ENCODE data around the gene ARPC5L.
A peak's percentile ranks its signal among the peaks of the same experiment; 100 is the strongest.
"Not testable (repeated sequence)": the region's sequence is repeated elsewhere in the genome, so short reads cannot be mapped to it uniquely, and the experiment has no call there.

ARPC5L gene

GRCh38 chr9:124861342-124862229 is at the start of gene ARPC5L, which contains the start of gene RPL35:
Gene ARPC5L (plus strand): TSS chr9:124862130. CDS start chr9:124869291, 7,161 bp downstream.
Gene RPL35 (minus strand): TSS chr9:124861957. CDS start chr9:124861912, 45 bp downstream.
- DNase-seq (ENCODE audit: low read depth in 2 of 2) = peak; percentile 93

GRCh38 chr9:124812441-124812876 is 49.5 kb upstream of the ARPC5L start:
- DNase-seq (ENCODE audit: low read depth in 2 of 2) = no peak

- DNase-seq (ENCODE audit: low read depth in 2 of 2) = no peak
Measured at GRCh38 chr9:124813041-124813440, 48.9 kb upstream of the ARPC5L start.

- DNase-seq (ENCODE audit: low read depth in 2 of 2) = no peak
Measured at GRCh38 chr9:124813501-124814163, 48.3 kb upstream of the ARPC5L start.

- no peak for DNase-seq (ENCODE audit: low read depth in 2 of 2)
Measured at GRCh38 chr9:124814164-124814535, 47.8 kb upstream of the ARPC5L start.

- no peak for DNase-seq (ENCODE audit: low read depth in 2 of 2)
Measured at GRCh38 chr9:124815601-124816000, 46.3 kb upstream of the ARPC5L start.

GRCh38 chr9:124818431-124819281 is 43.3 kb upstream of the ARPC5L start:
- DNase-seq (ENCODE audit: low read depth in 2 of 2) = no peak

GRCh38 chr9:124820698-124821623 is 41.0 kb upstream of the ARPC5L start:
- no peak for DNase-seq (ENCODE audit: low read depth in 2 of 2)

- DNase-seq (ENCODE audit: low read depth in 2 of 2) = no peak
Measured at GRCh38 chr9:124828489-124829333, 33.2 kb upstream of the ARPC5L start.

GRCh38 chr9:124829334-124829669 is 32.6 kb upstream of the ARPC5L start:
- no peak for DNase-seq (ENCODE audit: low read depth in 2 of 2)

- no peak for DNase-seq (ENCODE audit: low read depth in 2 of 2)
Measured at GRCh38 chr9:124830593-124830992, 31.3 kb upstream of the ARPC5L start.

GRCh38 chr9:124831642-124832364 is 30.1 kb upstream of the ARPC5L start:
- no peak for DNase-seq (ENCODE audit: low read depth in 2 of 2)

GRCh38 chr9:124834591-124834990 is 27.3 kb upstream of the ARPC5L start:
- DNase-seq (ENCODE audit: low read depth in 2 of 2) = no peak

GRCh38 chr9:124835026-124835557 is 26.8 kb upstream of the ARPC5L start:
- no peak for DNase-seq (ENCODE audit: low read depth in 2 of 2)

GRCh38 chr9:124838132-124838531 is 23.8 kb upstream of the ARPC5L start:
- DNase-seq (ENCODE audit: low read depth in 2 of 2) = not testable (repeated sequence)

GRCh38 chr9:124838567-124839275 is 23.2 kb upstream of the ARPC5L start:
- DNase-seq (ENCODE audit: low read depth in 2 of 2) = not testable (repeated sequence)

- no peak for DNase-seq (ENCODE audit: low read depth in 2 of 2)
Measured at GRCh38 chr9:124839612-124840299, 22.2 kb upstream of the ARPC5L start.
